ENCODE data around the gene PHF2. TPM values are rescaled to one million over a fixed set of nuclear protein-coding genes. Genes with fewer than 3 reads are reported as not detected.

PHF2 gene
- total RNA-seq, 1 experiment from 2014 or later, result 17.4 TPM

DNA sequence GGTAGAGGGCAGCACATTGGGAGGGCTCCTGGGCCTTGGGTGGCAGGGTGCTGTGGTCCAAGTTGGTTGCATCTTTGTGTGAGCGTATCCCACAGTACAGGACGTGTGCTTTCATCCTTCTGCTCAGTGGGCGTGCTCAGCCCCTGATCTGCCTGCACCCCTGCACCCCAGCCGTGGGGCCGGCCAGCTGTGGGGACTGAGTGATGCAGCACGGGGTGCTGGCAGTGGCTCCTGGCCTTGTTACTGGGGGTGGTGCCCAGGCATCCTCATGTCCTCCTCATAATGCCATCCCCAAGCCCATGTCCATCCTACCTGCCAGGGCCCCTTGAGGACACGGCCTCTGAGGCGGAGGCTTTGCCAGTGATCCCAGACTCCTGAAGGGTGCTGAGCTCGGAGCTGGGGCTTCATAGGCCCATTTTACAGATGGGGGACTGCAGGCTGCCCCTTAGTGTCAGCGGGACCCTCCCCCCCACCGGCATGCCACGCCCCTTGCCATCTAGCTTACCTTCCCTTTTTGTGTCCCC, 100.7 kb downstream of the PHF2 start:
- Mint-ChIP-seq H3K4me3 (no peak overlapping the region), H3K27me3 (ENCODE audit: low read depth) (no peaks in the 10 kb centered on the region), H3K36me3 (ENCODE audit: insufficient read depth in 1 of 3, low read depth in 3 of 3) (peaks cover 0 to 17% (median 13%) of the 10 kb centered on the region in 3 experiments; a peak in 5 of 7 replicates), H3K4me1 (peaks cover 0 to under 1% of the 10 kb centered on the region in 2 experiments; a peak in 3 of 4 replicates), H3K27ac (no peak overlapping the region), H3K9me3 (no peaks in the 10 kb centered on the region)
- no peak overlapping the region for H2BK15ac ChIP-seq (ENCODE audit: low read depth, low read length)
- H3K18ac ChIP-seq (ENCODE audit: insufficient read length, low read depth, low read length), result no peak overlapping the region
- H3K56ac ChIP-seq (ENCODE audit: insufficient read length, low read depth, low read length), result no peak overlapping the region
- H3K9me3 ChIP-seq (ENCODE audit: control insufficient read depth, low read depth, low read length), result no peaks in the 10 kb centered on the region
- H3K4me2 ChIP-seq (ENCODE audit: insufficient read depth, insufficient read length, low read length), result no peak overlapping the region
- no peak overlapping the region for H2BK120ac ChIP-seq (ENCODE audit: low read depth, low read length, poor library complexity, severe bottlenecking)
- no peak overlapping the region for H3K14ac ChIP-seq (ENCODE audit: insufficient read depth, low read length)
- no peaks in the 10 kb centered on the region for H3K79me1 ChIP-seq (ENCODE audit: insufficient read depth, low read depth, low read length, poor library complexity, severe bottlenecking)
- no peak overlapping the region for H2BK12ac ChIP-seq (ENCODE audit: insufficient read length, low read depth, low read length)
- no peaks in the 10 kb centered on the region for H4K20me1 ChIP-seq (ENCODE audit: control insufficient read depth, insufficient read depth, insufficient read length)
- no peak overlapping the region for H3K9ac ChIP-seq (ENCODE audit: extremely low read depth, insufficient read length, low read length)
- peaks cover 2% of the 10 kb centered on the region for H3K23me2 ChIP-seq (ENCODE audit: insufficient read length, low read depth, low read length, poor library complexity, severe bottlenecking)
- no CpG with 5 or more reads among the region's 12 CpGs for WGBS (ENCODE audit: extremely low coverage, insufficient read length, low lambda C conversion rate)
- no peaks in the 10 kb centered on the region for H3K4me1 ChIP-seq (ENCODE audit: insufficient read depth, low read length)
- H4K91ac ChIP-seq (ENCODE audit: insufficient read length, low read depth, low read length), result no peak overlapping the region
- no peaks in the 10 kb centered on the region for H3K27me3 ChIP-seq (ENCODE audit: insufficient read depth, low read length)
- no peak for TF ChIP-seq CTCF (conservative IDR thresholded peaks at IDR 0.05)
- no peak overlapping the region for H2AFZ ChIP-seq (ENCODE audit: low read length)
- H2AK5ac ChIP-seq (ENCODE audit: insufficient read length, low read length), result no peak overlapping the region
- no peak overlapping the region for H3K23ac ChIP-seq (ENCODE audit: insufficient read length, low read depth, low read length)
- H3K79me2 ChIP-seq (ENCODE audit: insufficient read depth, low read length), result no peaks in the 10 kb centered on the region
- no peak overlapping the region for H2BK20ac ChIP-seq (ENCODE audit: low read depth, low read length, poor library complexity, severe bottlenecking)
- peak; percentile 15 for DNase-seq
- no peak overlapping the region for H4K5ac ChIP-seq (ENCODE audit: insufficient read length, low read depth, low read length)
- no peak overlapping the region for H3K27ac ChIP-seq (ENCODE audit: insufficient read length, low read depth, low read length)
- no peak overlapping the region for H4K8ac ChIP-seq (replicated peaks; ENCODE audit: insufficient read length, low read depth, low read length)
- H2BK5ac ChIP-seq (ENCODE audit: insufficient read length, low read length), result no peak overlapping the region
- no peak overlapping the region for H3K4ac ChIP-seq (ENCODE audit: low read depth, low read length)
- no peak overlapping the region for H3T11ph ChIP-seq (ENCODE audit: low read length)

All from H9 (cell line).